IMR-90 (cell line): ENCODE data around the gene HAP1. TPM values are rescaled to one million over a fixed set of nuclear protein-coding genes. Genes with fewer than 3 reads are reported as not detected.
A peak's percentile ranks its signal among the peaks of the same experiment; 100 is the strongest.

Experiments used
- ATAC-seq: fragments of 200-7000 bp; cut with Tn5 transposase; 2 replicates; pipeline ENCODE4 v1.9.1; 2020; ENCODE audit warnings: low read depth, mild to moderate bottlenecking, moderate library complexity
- BruUV-seq: library from RNA; stranded (reverse); fragments of 400-500 nt; replicated peaks from 2 replicates; lab custom pipeline; 2021; lab: Mats Ljungman, UMichigan
- CTCF ChIA-PET: fragments of 300-600 bp; formaldehyde crosslinking; extraction: SDS; loops from one replicate; lab custom pipeline; 2021; ENCODE audit warnings: antibody characterized with exemption; lab: Yijun Ruan, JAX
- POLR2A ChIA-PET: fragments of 300-600 bp; sonication (Branson Sonifier 250); formaldehyde crosslinking; loops from one replicate; lab custom pipeline; 2022; ENCODE audit warnings: antibody characterized with exemption; ENCODE audit not compliant: unreplicated experiment; lab: Charles Lee
- DNase-seq: peaks from one replicate; pipeline ENCODE4 v3.0.0; 2013
- H2AFZ ChIP-seq: replicated peaks from 2 replicates; pipeline ENCODE3; 2013; ENCODE audit warnings: low read length, mild to moderate bottlenecking; ENCODE audit not compliant: poor library complexity
- H2AK5ac ChIP-seq: 2 replicates; pipeline ENCODE4 v1.6.1; 2013; ENCODE audit warnings: low read depth, low read length, inconsistent platforms
- H2AK9ac ChIP-seq: replicated peaks from 2 replicates; pipeline ENCODE3; 2013; ENCODE audit warnings: mild to moderate bottlenecking, low read depth, low read length, moderate library complexity; ENCODE audit not compliant: poor library complexity
- H2BK120ac ChIP-seq: 2 replicates; pipeline ENCODE4 v1.6.1; 2013; ENCODE audit warnings: low read depth, low read length, inconsistent platforms
- H2BK15ac ChIP-seq: 3 replicates; pipeline ENCODE4 v1.6.1; 2013; ENCODE audit warnings: low read depth, low read length, inconsistent platforms
- H2BK20ac ChIP-seq: 2 replicates; pipeline ENCODE4 v1.6.1; 2013; ENCODE audit warnings: low read depth, mild to moderate bottlenecking, inconsistent platforms, low read length, moderate library complexity
- H2BK5ac ChIP-seq: 2 replicates; pipeline ENCODE4 v1.6.1; 2013; ENCODE audit warnings: mild to moderate bottlenecking, low read depth, low read length, inconsistent platforms; ENCODE audit not compliant: poor library complexity, severe bottlenecking
- H3K14ac ChIP-seq: replicated peaks from 2 replicates; pipeline ENCODE4 v1.6.1; 2013; ENCODE audit warnings: low read depth, low read length, inconsistent platforms
- H3K18ac ChIP-seq: 2 replicates; pipeline ENCODE4 v1.6.1; 2013; ENCODE audit warnings: low read depth, low read length, control low read depth
- H3K23ac ChIP-seq: 2 replicates; pipeline ENCODE4 v1.6.1; 2013; ENCODE audit warnings: low read depth, low read length, inconsistent platforms
- H3K27ac ChIP-seq: 2 replicates; pipeline ENCODE4 v1.5.1; 2013; ENCODE audit warnings: mild to moderate bottlenecking, control low read depth, low read length; ENCODE audit not compliant: insufficient read depth
- H3K27me3 ChIP-seq: 2 replicates; pipeline ENCODE4 v1.6.1; 2013; ENCODE audit warnings: low read length; ENCODE audit not compliant: control insufficient read depth, insufficient read depth
- H3K36me3 ChIP-seq: 2 replicates; pipeline ENCODE4 v1.6.1; 2013; ENCODE audit warnings: low read length, mixed read lengths; ENCODE audit not compliant: control insufficient read depth, insufficient read depth
- H3K4ac ChIP-seq: 2 replicates; pipeline ENCODE4 v1.6.1; 2013; ENCODE audit warnings: low read depth, low read length, inconsistent platforms
- H3K4me1 ChIP-seq: 2 replicates; pipeline ENCODE4 v1.6.1; 2013; ENCODE audit warnings: low read length, mixed read lengths; ENCODE audit not compliant: control insufficient read depth, insufficient read depth
- H3K4me2 ChIP-seq: 2 replicates; pipeline ENCODE4 v1.6.1; 2013; ENCODE audit warnings: low read depth, mild to moderate bottlenecking, control low read depth, low read length, moderate library complexity
- H3K4me3 ChIP-seq: 2 replicates; pipeline ENCODE4 v1.5.1; 2013; ENCODE audit warnings: low read depth, mild to moderate bottlenecking, control low read depth, low read length, moderate library complexity; ENCODE audit not compliant: insufficient read depth
- H3K56ac ChIP-seq: 2 replicates; pipeline ENCODE4 v1.6.1; 2013; ENCODE audit warnings: low read length, inconsistent platforms; ENCODE audit not compliant: insufficient read depth; ENCODE audit errors: extremely low read depth
- H3K79me1 ChIP-seq, 2 experiments: 2 replicates each; pipeline ENCODE4 v1.6.1; 2013; ENCODE audit warnings: low read length in 2 of 2, inconsistent platforms in 1 of 2, low read depth in 1 of 2
- H3K9ac ChIP-seq: 2 replicates; pipeline ENCODE4 v1.6.1; 2013; ENCODE audit warnings: low read depth, low read length, control low read depth
- H3K9me1 ChIP-seq: 2 replicates; pipeline ENCODE4 v1.6.1; 2013; ENCODE audit warnings: low read length, inconsistent platforms; ENCODE audit not compliant: insufficient read depth
- H3K9me3 ChIP-seq: 2 replicates; pipeline ENCODE4 v1.6.1; 2013; ENCODE audit warnings: low read length; ENCODE audit not compliant: control insufficient read depth, insufficient read depth
- H4K20me1 ChIP-seq: 2 replicates; pipeline ENCODE4 v1.6.1; 2013; ENCODE audit warnings: low read length, inconsistent platforms; ENCODE audit not compliant: insufficient read depth
- H4K5ac ChIP-seq: 2 replicates; pipeline ENCODE4 v1.6.1; 2013; ENCODE audit warnings: mild to moderate bottlenecking, low read depth, low read length, control low read depth
- H4K8ac ChIP-seq, 2 experiments: 2 replicates each; pipeline ENCODE4 v1.6.1; 2013; ENCODE audit warnings: low read depth in 2 of 2, low read length in 2 of 2, control low read depth in 1 of 2, inconsistent platforms in 1 of 2
- H4K91ac ChIP-seq: 2 replicates; pipeline ENCODE4 v1.6.1; 2013; ENCODE audit warnings: low read depth, low read length, inconsistent platforms; ENCODE audit not compliant: insufficient read depth
- MAFK ChIP-seq: IDR thresholded peaks from 2 replicates; pipeline ENCODE4 v1.6.1; 2012; ENCODE audit warnings: low read depth, low read length, improper control_type of control experiment
- WGBS, 2 experiments: methylation state at CpG; one replicate each; pipeline versions ENCODE4 v1.1.5 to v1.1.7; 2013; ENCODE audit warnings: missing lambda C conversion rate in 2 of 2; ENCODE audit not compliant: insufficient read length in 1 of 2; ENCODE audit errors: extremely low coverage in 2 of 2; 5-methylcytosine and 5-hydroxymethylcytosine counted together
- dilution Hi-C: fragments of 300-500 bp; cut with HindIII; formaldehyde crosslinking; loops from one replicate; pipeline ENCODE4 v1.14.3; 2018; ENCODE audit warnings: low sequenced_read_pairs; ENCODE audit not compliant: unreplicated experiment
- in situ Hi-C: fragments of 300-500 bp; cut with MboI; formaldehyde crosslinking; loops from 3 replicates; pipeline ENCODE4 v1.14.3; 2019; ENCODE audit warnings: low sequenced_read_pairs, inconsistent platforms, mixed read lengths
- intact Hi-C: fragments of 100-400 bp; cut with micrococcal nuclease; formaldehyde crosslinking; loops from 2 replicates; pipeline ENCODE4 v1.10.0; 2022
- polyA plus RNA-seq, 3 experiments: library from polyadenylated mRNA; depleted of rRNA; stranded (reverse); fragments of >200 nt; gene quantifications; 2 replicates each; pipeline ENCODE4 v1.2.3, GENCODE V29; 2012; ENCODE audit warnings: low replicate concordance in 1 of 3
- total RNA-seq: library from RNA; depleted of rRNA; stranded (reverse); fragments of >200 nt; gene quantifications from 2 replicates; pipeline ENCODE4 v1.2.3, GENCODE V29; 2012

Gene HAP1
- total and polyA plus RNA-seq, 2 of the 4 experiments (the other 2 are of a cell fraction) = under 0.01 to 0.09 TPM

GRCh38 chr17:41772218-41772585 lies 37.8 kb upstream of the HAP1 start:
- H2BK5ac ChIP-seq = no peak overlapping the region
- no peak overlapping the region for H3K56ac ChIP-seq
- BruUV-seq = no TSS peak
- dilution Hi-C loops = no loop called here
- H3K23ac ChIP-seq = no peak overlapping the region
- peak overlapping the region; percentile 86; the same call in 1 of the 2 replicates for H4K91ac ChIP-seq
- no peaks in the 10 kb centered on the region for H3K9me3 ChIP-seq
- H4K8ac ChIP-seq = peak overlapping the region; percentile 81 to 83; a peak in 2 of 4 replicates
- H3K4ac ChIP-seq = peak overlapping the region; percentile 91
- H2AFZ ChIP-seq = no peak overlapping the region
- peak overlapping the region; percentile 82; the same call in 1 of the 2 replicates for H2BK20ac ChIP-seq
- H3K4me2 ChIP-seq = no peak overlapping the region
- TF ChIP-seq MAFK = no peak
- H3K18ac ChIP-seq = no peak overlapping the region
- no peak overlapping the region for H3K4me3 ChIP-seq
- intact Hi-C loops = no loop called here
- H3K9me1 ChIP-seq = peaks cover 19% of the 10 kb centered on the region
- peak overlapping the region; percentile 44 for H2AK9ac ChIP-seq
- in situ Hi-C loops = no loop called here
- H3K79me1 ChIP-seq = peaks cover 14 to 48% of the 10 kb centered on the region in 2 experiments; a peak in 3 of 4 replicates
- no peak overlapping the region for H3K27ac ChIP-seq
- peaks cover 53% of the 10 kb centered on the region for H3K36me3 ChIP-seq
- ATAC-seq (no peak), DNase-seq (no peak)
- peaks cover 18% of the 10 kb centered on the region for H3K4me1 ChIP-seq
- no peak overlapping the region for H4K5ac ChIP-seq
- 86% methylated on average over 1 of the region's 4 CpGs; no CpG with 5 or more reads in 1 of the 2 experiments for WGBS, 2 experiments
- H2AK5ac ChIP-seq = peak overlapping the region; percentile 94
- H3K14ac ChIP-seq = no peak overlapping the region
- peaks cover 22% of the 10 kb centered on the region for H4K20me1 ChIP-seq
- H2BK15ac ChIP-seq = peak overlapping the region; percentile 86; the same call in 1 of the 3 replicates
- H2BK120ac ChIP-seq = peak overlapping the region; percentile 75; the same call in 1 of the 2 replicates
- no peaks in the 10 kb centered on the region for H3K27me3 ChIP-seq
- ChIA-PET POLR2A (no interaction called here), CTCF (no interaction called here)
- H3K9ac ChIP-seq = no peak overlapping the region
